HK-2 (cell line): Measurements from ENCODE around the gene HBB.
"Not testable (repeated sequence)": the region's sequence is repeated elsewhere in the genome, so short reads cannot be mapped to it uniquely, and the experiment has no call there.

Experiments used
- DNase-seq: peaks from one replicate; pipeline ENCODE4 v3.0.0-alpha.2; 2018; ENCODE audit not compliant: unreplicated experiment

The HBB gene

GRCh38 chr11:5226732-5227310, at the start of gene HBB:
HBB (minus strand) TSS chr11:5227071; CDS start chr11:5227021, 50 bp downstream.
- DNase-seq, result no peak

DNA sequence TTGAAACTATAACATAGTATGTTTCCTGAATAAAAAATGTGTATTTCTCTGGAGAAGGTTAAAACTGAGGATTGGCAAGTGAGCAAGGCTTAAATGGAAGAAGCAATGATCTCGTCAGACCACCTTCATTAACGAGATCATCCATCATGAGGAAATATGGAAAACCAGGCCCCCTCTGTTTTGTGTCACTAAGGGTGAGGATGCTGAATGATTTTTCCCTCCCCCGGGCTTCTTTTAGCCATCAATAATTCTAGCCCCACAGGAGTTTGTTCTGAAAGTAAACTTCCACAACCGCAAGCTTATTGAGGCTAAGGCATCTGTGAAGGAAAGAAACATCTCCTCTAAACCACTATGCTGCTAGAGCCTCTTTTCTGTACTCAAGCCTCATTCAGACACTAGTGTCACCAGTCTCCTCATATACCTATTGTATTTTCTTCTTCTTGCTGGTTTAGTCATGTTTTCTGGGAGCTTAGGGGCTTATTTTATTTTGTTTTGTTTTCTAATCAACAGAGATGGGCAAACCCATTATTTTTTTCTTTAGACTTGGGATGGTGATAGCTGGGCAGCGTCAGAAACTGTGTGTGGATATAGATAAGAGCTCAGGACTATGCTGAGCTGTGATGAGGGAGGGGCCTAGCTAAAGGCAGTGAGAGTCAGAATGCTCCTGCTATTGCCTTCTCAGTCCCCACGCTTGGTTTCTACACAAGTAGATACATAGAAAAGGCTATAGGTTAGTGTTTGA, 48.7 kb upstream of the HBB start:
- DNase-seq, result no peak

- no peak for DNase-seq
Observed at GRCh38 chr11:5274395-5274794, 47.5 kb upstream of the HBB start.

DNA sequence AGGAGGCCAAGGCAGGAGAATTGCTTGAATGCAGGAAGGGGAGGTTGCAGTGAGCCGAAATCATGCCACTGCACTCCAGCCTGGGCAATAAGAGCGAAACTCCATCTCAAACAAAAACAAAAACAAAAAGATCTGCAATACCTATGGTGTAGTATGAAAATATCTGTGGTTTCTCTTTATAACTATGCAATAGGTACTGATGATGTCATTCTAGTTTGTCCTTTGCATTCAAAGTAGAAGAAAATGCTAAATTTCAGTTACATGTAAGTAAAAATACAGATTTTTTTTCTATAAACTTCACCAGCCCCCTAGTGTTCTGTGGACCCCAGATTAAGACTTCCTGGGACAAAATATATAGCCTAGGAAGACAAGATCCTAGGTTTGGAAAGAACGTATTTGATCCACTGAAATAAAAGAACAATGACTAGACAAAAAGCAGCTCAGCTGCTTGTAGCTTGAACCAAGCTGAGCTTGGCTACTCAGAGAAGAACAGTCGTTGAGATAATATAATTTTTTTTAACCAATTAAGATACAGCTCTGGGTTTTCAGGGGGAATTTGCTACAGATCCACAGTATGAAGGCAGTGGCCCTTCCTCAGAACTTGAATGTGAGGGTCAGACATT, 45.6 kb upstream of the HBB start:
- DNase-seq, result no peak

DNA sequence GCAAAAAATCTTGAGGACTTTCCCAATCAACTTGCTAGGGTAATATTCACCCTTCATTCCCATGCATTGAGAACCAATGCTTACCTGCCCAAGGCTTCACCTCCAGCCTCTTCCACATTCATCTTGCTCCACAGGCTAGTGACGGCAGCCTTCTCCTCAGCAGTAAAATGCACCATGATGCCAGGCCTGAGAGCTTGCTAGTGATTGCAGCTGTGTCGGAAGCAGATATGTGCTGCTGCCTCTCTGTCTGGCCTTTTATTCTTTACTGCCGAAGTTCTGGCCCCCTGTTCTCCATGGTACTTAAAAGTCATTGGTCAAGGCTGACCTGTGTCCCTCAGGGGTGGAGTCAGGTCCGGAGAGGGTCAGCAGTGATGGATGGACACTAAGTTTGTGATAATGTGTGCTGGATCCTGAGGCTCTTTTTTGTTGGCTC, 42.9 kb upstream of the HBB start, which contains the start of gene HBE1:
Gene HBE1, minus strand, starts transcription at position 231 of the 433 bp plus-strand sequence. Its CDS starts 55 bp downstream, at position 176.
- no peak for DNase-seq

DNA sequence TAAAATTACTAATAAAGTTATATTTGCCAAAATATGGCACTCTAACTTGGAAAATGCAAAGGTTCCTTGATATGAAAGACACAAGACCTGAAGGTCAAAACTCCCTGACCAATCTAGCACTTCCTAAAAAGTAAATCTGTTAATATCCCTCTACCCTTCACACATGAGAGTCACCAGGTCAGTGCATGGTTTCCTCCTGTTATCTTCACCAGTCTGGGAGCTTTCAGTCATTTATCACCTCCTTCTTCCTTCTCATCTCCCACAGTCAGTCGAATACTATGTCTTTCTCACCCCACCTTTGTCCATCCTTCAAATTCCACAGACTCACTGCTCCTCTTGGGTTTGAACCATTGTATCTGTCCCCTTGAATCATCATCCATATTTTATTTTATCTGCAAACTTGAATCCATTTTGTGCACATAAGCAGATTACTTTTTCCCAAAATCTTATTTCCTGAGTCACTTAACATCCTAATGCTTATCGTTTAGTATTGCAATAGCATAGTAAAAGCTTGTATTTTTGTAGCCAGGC, 40.2 kb upstream of the HBB start:
- no peak for DNase-seq

DNA sequence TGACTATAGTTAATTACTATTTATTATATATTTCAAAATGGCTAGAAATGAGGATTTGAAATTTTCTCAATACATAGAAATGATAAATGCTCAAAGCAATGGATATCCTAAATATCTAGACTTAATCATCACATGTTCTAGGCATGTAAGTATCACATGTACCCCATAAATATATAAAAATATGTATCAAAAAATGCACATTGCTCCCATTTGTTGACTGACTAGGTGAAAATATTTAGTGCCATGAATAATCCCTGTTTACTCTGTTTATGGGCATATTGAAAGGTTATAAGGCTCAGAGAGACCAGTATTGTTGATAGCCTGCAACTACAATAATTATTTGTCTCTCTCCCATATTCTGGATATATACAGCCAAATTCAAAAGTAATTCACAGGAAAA, 39.7 kb upstream of the HBB start:
- DNase-seq, result no peak

DNA sequence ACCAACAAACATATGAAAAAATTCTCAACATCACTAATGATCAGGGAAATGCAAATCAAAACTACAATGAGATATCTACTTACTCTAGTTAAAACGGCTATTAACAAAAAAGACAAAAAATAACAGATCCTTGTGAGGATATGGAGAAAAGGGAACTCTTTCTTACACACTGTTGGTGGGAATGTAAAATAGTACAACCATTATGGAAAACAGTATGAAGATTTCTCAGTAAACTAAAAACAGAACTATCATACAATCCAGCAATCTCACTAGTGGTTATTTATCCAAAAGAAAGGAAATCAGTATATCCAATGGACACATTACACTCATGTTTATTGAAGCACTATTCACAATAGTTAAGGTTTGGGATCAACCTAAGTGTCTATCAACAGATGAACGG, 39.0 kb upstream of the HBB start:
- DNase-seq, result no peak

- no peak for DNase-seq
Observed at GRCh38 chr11:5258543-5259262, 31.8 kb upstream of the HBB start.

GRCh38 chr11:5257296-5257695, 30.4 kb upstream of the HBB start:
- no peak for DNase-seq

GRCh38 chr11:5254646-5255413, 28.0 kb upstream of the HBB start, which contains the start of gene HBG2:
HBG2 (minus strand) TSS chr11:5254781; CDS start chr11:5254728, 53 bp downstream.
- not testable (repeated sequence) for DNase-seq

DNA sequence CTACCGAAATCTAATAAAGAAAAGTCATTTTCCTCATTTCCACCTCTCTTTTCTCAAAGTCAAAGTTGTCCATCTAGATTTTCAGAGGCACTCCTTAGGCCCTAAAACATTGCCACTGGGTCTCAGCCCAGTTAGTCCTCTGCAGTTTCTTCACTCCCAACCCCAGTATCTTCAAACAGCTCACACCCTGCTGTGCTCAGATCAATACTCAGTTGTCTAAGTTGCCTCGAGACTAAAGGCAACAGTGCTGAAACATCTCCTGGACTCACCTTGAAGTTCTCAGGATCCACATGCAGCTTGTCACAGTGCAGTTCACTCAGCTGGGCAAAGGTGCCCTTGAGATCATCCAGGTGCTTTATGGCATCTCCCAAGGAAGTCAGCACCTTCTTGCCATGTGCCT, 27.2 kb upstream of the HBB start:
- not testable (repeated sequence) for DNase-seq

- not testable (repeated sequence) for DNase-seq
Observed at GRCh38 chr11:5253440-5253839, 26.6 kb upstream of the HBB start.

GRCh38 chr11:5252919-5253265, 26.0 kb upstream of the HBB start:
- DNase-seq, result no peak

DNA sequence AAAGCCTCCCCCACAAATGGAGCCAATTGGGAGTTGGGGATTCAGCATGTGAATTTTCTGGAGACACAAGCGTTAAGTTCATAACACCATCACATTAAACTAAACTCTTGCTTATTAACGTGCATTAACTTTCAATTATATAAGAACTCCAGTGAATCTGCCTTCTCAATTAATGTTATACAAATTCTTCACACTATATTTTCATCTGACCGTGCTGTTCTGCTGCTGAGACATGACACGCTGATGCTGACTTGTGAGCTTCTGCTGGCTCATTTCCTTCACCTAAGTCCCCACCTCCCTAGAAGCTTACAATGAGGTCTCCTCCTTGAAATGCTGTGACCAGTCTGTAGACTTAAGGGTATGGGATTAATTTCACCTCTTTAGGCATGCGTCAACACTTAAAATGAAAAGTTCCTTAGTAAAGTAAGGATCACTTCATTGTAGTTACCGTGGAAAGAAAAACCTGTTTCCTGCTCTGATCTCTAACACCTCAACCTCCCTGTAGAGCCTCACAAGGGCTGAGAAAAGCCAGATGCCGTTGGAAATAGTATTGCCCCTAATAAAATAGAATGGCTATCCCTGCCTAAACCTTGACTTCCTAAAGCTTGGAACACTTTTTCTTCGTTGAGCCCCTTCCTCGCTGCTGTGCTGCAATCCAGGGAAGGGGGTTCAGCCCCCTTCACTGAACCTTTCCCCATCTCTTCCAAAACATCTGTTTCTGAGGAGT, 25.5 kb upstream of the HBB start:
- no peak for DNase-seq

GRCh38 chr11:5251746-5252145, 24.9 kb upstream of the HBB start:
- DNase-seq, result no peak

GRCh38 chr11:5250543-5251204, 23.8 kb upstream of the HBB start:
- no peak for DNase-seq

GRCh38 chr11:5249807-5250396, 23.0 kb upstream of the HBB start, which contains the start of gene HBG1:
HBG1 (minus strand) TSS chr11:5249857; CDS start chr11:5249804, 53 bp downstream.
- DNase-seq, result not testable (repeated sequence)

GRCh38 chr11:5248498-5248897, 21.6 kb upstream of the HBB start:
- not testable (repeated sequence) for DNase-seq
